Activated CD8-positive, alpha-beta memory T cell treated with anti-CD3 and anti-CD28 coated beads, Interleukin-2, amount 10 ng/mL, durations not matched to agents 7 days and 5 days (primary cell): ENCODE data around the gene MARK3. TPM values are rescaled to one million over a fixed set of nuclear protein-coding genes. Genes with fewer than 3 reads are reported as not detected.
"Not testable (repeated sequence)": the region's sequence is repeated elsewhere in the genome, so short reads cannot be mapped to it uniquely, and the experiment has no call there.

Experiments used
- ATAC-seq: fragments of 150-1000 bp; cut with Tn5 transposase; one replicate; pipeline ENCODE4 v1.10.0; 2021; ENCODE audit warnings: moderate library complexity
- CTCF ChIA-PET: fragments of 350-600 bp; sonication (Branson Sonifier 250); formaldehyde crosslinking; loops from one replicate; lab custom pipeline; 2021; ENCODE audit warnings: antibody characterized with exemption; lab: Charles Lee
- DNase-seq: peaks from one replicate; pipeline ENCODE4 v3.0.0-alpha.2; 2020
- H3K27ac Mint-ChIP-seq: one replicate; pipeline ENCODE4 v1.8.0; 2021; ENCODE audit warnings: mild to moderate bottlenecking, mixed read lengths
- H3K27me3 Mint-ChIP-seq: one replicate; pipeline ENCODE4 v1.8.0; 2021; ENCODE audit warnings: mixed read lengths
- H3K36me3 Mint-ChIP-seq: one replicate; pipeline ENCODE4 v1.8.0; 2021; ENCODE audit warnings: mild to moderate bottlenecking, mixed read lengths
- H3K4me1 Mint-ChIP-seq: one replicate; pipeline ENCODE4 v1.8.0; 2021; ENCODE audit warnings: mixed read lengths
- H3K4me3 Mint-ChIP-seq: one replicate; pipeline ENCODE4 v1.8.0; 2021; ENCODE audit warnings: mild to moderate bottlenecking, moderate library complexity, mixed read lengths
- H3K9me3 Mint-ChIP-seq: one replicate; pipeline ENCODE4 v1.8.0; 2022; ENCODE audit warnings: low read depth, mixed read lengths
- total RNA-seq, 2 experiments: library from RNA; stranded (reverse); gene quantifications; one replicate each; pipeline ENCODE4 v1.2.3, GENCODE V29; 2021

Gene MARK3
- total RNA-seq, 2 experiments from 2014 or later: 79.9 to 88.5 TPM

DNA sequence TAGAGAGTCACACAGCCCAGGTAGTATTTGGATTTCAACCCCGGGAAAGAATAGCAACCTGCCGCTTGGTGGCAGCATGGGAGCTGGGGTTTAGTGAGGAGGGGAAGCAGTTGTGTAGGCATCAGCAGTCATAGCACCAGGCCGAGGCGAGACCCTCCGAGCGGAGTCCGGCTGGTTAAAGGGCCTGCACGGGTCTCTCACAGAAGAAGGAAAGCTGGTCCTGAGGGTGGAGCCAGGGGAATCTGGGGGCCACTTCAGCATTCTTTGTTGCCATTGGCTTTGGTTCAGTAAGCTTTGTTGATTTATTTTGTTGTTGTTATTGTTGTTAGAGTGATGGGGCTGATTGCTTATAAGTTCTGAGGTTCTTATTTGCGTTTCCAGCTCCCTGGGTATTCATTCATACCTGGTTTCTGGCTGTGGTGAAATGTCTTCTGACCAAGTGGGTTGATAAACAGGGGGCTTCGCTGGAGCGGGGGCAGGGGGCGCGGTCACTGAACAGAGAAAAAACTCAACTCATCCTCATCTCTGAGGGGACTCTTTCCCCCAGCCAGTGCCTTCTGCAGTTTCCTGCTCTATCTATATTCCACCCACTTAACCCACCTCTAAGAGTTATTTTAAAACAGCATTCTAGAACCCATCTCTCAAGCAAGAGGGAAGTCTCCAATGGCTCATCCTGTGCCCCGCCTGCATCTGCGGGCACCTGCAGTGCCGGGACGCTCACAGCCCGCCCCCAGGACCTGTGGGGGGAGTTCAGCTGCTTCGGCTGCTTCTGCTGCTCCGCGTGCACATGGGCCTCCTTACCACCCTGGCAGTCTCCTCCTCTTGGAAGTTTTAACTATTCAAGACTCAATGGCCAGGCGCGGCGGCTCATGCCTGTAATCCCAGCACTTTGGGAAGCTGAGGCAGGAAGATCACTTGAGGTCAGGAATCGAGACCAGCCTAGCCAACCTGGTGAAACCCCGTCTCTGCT lies 125.8 kb downstream of the MARK3 start:
- no peaks in the 10 kb centered on the region for H3K27me3 Mint-ChIP-seq
- ATAC-seq (no peak), DNase-seq (no peak)
- no peaks in the 10 kb centered on the region for H3K4me1 Mint-ChIP-seq
- CTCF ChIA-PET: interaction anchor here (0.8 to 1.4 kb wide), 5 partner anchors 8 to 36 kb away, joined by 3 to 5 read pairs (median 3); no protein-coding TSS in a partner anchor
- no peaks in the 10 kb centered on the region for H3K9me3 Mint-ChIP-seq
- H3K4me3 Mint-ChIP-seq: no peak overlapping the region
- H3K27ac Mint-ChIP-seq: no peak overlapping the region
- H3K36me3 Mint-ChIP-seq: no peaks in the 10 kb centered on the region

DNA sequence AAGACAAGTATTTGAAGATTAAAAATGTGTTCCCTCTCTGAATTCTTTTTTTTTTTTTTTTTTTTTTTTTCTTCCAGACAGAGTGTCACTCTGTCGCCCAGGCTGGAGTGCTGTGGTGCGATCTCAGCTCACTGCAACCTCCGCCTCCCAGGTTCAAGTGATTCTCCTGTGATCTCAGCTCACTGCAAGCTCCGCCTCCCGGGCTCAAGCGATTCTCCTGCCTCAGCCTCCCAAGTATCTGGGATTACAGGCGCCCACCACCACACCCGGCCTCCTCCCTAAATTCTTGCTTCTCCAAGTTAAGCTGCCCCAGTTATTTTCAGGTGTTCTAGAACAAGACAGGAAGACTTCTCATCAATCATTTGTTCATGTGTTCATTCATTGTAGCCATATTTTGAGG lies 127.0 kb downstream of the MARK3 start:
- not testable (repeated sequence) for DNase-seq, H3K4me3 Mint-ChIP-seq, H3K27ac Mint-ChIP-seq, H3K9me3 Mint-ChIP-seq, H3K27me3 Mint-ChIP-seq, H3K36me3 Mint-ChIP-seq, H3K4me1 Mint-ChIP-seq, ATAC-seq
- CTCF ChIA-PET: interaction anchor here (1.4 kb wide), 1 partner anchor 9 kb away, joined by 3 read pairs; no protein-coding TSS in a partner anchor

DNA sequence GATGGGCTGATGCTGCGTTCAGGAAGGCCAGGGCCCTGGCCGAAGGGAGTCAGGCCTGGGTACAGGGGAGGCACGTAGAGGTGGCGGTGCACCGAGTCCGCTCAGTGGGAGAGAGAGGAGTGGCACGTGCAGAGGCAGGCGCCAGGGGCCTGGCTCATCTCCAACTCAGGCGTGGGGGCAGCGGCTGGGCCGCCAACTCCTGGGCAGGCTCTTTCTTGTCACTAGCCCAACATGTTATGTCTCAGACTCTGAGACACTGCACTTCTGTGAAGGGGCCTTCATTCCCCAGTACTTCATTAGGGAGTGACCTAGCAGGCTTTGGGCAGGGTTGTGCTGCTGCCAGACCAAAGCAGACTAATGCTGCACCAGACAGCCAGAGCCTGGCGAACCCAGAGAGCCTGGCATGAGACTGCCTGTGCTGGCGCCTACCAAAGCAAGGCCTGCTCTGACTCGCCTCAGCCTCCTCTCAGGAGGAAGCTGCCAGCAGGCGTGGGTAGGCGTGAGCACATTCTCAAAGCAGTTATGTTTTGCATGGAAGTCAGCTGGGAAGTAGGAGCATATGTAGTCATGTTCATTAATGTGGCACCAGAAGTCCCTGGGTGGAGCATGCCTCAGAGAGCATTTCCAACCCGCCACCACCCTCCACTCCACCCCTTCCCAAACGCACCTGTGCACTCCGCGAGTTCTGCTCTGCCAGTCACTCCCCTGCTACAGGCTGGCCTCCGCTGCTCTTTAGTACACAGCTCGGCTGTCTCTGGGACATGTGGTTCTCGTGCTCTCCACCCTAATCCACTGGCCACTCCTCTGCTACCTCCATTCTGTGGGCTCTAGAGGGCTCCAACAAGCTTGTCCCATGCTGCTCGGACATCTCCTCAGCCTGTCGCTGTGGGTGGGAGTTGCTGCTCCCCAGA lies 127.7 kb downstream of the MARK3 start:
- no peak overlapping the region for H3K4me3 Mint-ChIP-seq
- H3K9me3 Mint-ChIP-seq: no peaks in the 10 kb centered on the region
- H3K27ac Mint-ChIP-seq: no peak overlapping the region
- no peak for DNase-seq
- CTCF ChIA-PET: no interaction called here
- H3K36me3 Mint-ChIP-seq: no peaks in the 10 kb centered on the region
- no peaks in the 10 kb centered on the region for H3K4me1 Mint-ChIP-seq
- no peaks in the 10 kb centered on the region for H3K27me3 Mint-ChIP-seq
- no peak for ATAC-seq

DNA sequence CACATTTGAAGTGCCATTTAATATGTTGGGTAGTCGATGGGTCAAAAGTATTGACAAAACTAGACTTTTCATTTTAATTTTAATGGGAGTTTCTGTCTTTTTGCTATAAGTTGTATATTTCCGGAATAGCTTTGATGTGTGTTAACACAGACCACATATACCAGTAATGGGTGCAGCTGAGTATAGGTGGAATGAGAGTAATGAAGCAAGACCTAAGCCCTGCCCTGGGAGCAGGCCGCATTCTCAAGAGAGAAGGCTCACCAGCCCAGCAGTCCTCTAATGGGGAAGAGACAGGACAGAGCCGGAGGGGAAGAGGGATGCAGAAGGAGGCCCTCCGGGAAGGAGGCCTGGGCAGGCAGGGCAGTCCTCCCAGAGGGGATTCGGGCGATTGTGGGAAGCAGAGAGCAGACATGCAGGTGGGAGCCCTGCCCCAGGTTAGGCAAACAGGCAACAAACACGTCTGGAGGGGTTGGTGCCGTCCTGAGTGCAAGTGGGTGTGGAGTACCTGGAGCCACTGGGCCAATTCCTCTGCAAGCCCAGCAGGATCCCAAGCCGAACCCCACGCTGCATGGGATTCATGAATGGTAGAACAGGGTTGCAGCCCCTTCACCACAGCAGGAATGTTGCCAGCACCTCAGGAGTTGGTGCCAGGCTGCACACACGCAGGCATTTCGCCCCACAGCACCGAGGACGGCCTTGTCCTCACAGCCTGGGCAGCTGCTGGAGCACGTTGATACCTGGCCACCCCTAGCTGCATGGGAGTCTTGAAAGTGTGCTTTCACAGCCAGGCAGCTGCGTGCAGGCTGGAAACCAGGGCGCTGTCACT lies 129.6 kb downstream of the MARK3 start:
- H3K27me3 Mint-ChIP-seq: peaks cover 3% of the 10 kb centered on the region
- peaks cover 8% of the 10 kb centered on the region for H3K4me1 Mint-ChIP-seq
- CTCF ChIA-PET: no interaction called here
- no peaks in the 10 kb centered on the region for H3K9me3 Mint-ChIP-seq
- H3K27ac Mint-ChIP-seq: no peak overlapping the region
- ATAC-seq: no peak
- no peaks in the 10 kb centered on the region for H3K36me3 Mint-ChIP-seq
- DNase-seq: no peak
- H3K4me3 Mint-ChIP-seq: no peak overlapping the region

DNA sequence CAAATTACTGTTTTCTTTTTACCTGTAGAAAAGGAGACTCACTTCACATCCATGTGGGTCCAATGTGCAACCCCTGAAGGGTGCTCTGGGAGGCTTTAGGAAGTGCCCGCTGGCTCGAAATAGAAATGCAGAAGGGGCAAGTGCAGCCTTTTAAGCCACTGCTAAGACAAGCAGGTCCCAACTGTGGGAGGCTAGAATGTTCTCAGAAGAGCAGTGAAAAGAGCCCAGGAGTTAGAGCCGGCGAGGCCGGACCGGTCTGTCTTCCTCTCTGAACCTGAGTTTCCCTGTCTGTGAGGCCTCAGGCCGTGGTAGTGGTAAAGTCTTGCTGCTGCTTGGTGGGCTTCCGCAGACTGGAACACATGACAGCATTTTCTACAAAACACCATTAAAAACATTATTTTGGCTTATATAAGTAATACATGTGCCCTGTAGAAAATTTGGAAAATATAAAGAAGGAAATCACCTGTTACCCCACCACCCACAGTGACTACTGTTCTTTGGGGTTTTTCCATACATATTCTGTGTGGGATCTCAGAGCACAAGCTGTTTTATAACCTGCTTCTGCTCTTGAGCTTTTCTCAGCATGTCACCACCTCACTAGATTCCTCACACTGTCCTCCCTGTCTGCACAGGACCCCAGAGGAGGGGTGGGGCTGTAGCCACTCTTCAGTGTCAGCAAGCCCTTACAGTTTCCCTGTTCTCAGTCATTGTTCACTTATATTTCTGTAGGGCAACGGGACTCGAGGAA lies 131.4 kb downstream of the MARK3 start:
- Mint-ChIP-seq H3K36me3 (no peaks in the 10 kb centered on the region), H3K27ac (no peak overlapping the region), H3K27me3 (peaks cover 3% of the 10 kb centered on the region), H3K4me3 (no peak overlapping the region), H3K4me1 (peaks cover 8% of the 10 kb centered on the region), H3K9me3 (no peaks in the 10 kb centered on the region)
- CTCF ChIA-PET: interaction anchor here (2.9 to 6.3 kb wide), 3 partner anchors 24 to 35 kb away, joined by 12 to 79 read pairs (median 20); no protein-coding TSS in a partner anchor
- ATAC-seq: no peak
- DNase-seq: no peak

DNA sequence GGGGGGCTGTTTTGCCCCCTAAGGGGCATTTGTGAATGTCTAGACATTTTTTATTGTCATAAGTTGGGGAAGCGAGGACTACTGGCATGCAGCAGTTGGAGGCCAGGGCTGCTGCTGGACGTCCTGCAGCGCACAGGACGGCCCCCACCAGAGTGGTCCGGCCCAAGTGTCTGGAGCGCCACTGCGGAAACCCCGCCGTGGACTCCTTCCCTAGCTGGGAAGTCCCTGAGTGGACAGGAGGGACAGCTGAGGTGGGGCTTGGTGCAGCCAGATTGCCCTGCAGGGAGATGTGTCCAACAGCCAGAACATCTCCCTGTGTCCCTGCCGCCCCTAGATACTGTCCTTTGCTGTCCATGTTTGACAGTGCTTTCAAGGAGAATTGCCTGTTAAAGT lies 132.0 kb downstream of the MARK3 start:
- peaks cover 3% of the 10 kb centered on the region for H3K27me3 Mint-ChIP-seq
- ATAC-seq: no peak

DNA sequence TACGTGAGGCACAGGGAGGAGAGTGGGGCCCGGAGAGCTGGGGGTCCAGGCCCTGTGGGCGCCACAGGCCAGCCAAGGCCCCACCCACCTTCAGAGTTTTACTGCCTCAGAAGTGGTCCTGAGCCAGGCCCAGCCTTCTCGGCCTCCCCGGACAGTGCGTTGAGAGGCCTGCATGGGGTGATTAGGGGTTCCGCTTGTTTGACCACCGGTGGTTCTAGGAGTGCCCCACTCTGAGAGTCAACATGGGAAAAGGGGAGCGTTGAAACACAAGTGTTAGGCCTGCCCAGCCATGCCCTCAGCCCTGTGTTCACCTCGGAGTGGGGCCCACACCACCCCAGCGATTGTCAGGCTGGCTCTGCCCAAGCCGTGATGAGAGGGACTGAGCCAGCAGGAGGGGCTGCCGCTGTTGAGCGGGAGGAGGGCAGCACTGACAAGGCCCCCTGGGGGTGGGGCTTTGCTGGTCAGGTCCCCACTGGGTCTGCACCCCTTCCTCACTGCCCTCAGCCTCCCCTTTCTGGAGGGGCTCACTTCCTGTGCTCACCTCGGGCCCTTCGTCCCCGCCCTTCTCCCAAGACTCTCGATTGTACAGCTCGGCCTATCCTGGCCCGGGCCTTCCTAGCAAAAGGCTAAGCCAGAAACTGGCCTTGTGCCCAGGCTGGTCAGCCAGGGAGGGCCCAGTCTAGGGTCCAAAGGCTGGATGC lies 132.7 kb downstream of the MARK3 start:
- Mint-ChIP-seq H3K4me1 (peaks cover 8% of the 10 kb centered on the region), H3K27me3 (peaks cover 5% of the 10 kb centered on the region), H3K4me3 (no peak overlapping the region), H3K9me3 (no peaks in the 10 kb centered on the region), H3K36me3 (no peaks in the 10 kb centered on the region), H3K27ac (no peak overlapping the region)
- CTCF ChIA-PET: interaction anchor here (0.7 to 6.3 kb wide), 17 partner anchors 7 to 291 kb away, joined by 3 to 79 read pairs (median 5); partner anchors contain the start of gene TRMT61A
- ATAC-seq: no peak
- DNase-seq: no peak

More for the DNA sequence above, 132.0 kb downstream of the MARK3 start:
- no peak overlapping the region for H3K4me3 Mint-ChIP-seq
- H3K36me3 Mint-ChIP-seq: no peaks in the 10 kb centered on the region
- H3K4me1 Mint-ChIP-seq: peaks cover 8% of the 10 kb centered on the region
- no peaks in the 10 kb centered on the region for H3K9me3 Mint-ChIP-seq
- CTCF ChIA-PET: interaction anchor here (2.9 to 6.3 kb wide), 3 partner anchors 23 to 34 kb away, joined by 12 to 79 read pairs (median 20); no protein-coding TSS in a partner anchor
- no peak overlapping the region for H3K27ac Mint-ChIP-seq
- no peak for DNase-seq

DNA sequence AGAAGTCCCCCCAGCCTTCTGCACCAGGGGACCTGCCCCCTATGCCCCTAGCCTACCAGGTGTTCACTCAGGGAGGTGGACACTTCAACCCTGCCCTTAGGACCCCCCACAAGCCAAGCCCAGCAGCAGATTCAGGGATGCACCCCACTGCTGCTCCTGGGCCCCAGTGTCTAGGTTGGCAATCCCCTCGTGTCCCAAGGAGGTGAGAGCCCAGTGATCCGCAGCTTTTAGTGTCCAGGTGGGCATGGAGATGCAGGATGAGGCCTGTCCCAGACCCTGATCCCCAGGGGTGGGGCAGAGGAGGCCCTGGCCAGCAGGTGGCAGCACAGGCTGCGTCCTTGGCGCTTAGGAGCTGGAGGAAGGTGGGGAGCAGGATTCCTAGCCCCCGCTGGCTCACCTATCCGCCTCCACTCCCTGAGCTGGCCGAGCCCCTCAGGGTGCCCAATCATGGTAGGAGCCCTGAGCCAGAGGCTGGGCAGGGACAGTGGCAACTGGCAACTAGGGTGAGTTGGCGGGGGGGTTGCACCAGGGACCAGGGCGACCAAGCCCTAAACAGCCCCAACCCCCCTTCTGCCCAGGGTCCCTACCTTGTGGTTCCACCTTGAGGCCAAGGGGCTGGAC lies 133.3 kb downstream of the MARK3 start:
- peaks cover 9% of the 10 kb centered on the region for H3K27me3 Mint-ChIP-seq
- no peaks in the 10 kb centered on the region for H3K9me3 Mint-ChIP-seq
- no peaks in the 10 kb centered on the region for H3K36me3 Mint-ChIP-seq
- CTCF ChIA-PET: interaction anchor here (0.6 to 6.3 kb wide), 27 partner anchors 8 to 1345 kb away, joined by 3 to 79 read pairs (median 4); partner anchors contain the start of gene TRMT61A
- no peak overlapping the region for H3K4me3 Mint-ChIP-seq
- H3K27ac Mint-ChIP-seq: no peak overlapping the region
- H3K4me1 Mint-ChIP-seq: peaks cover 9% of the 10 kb centered on the region
- DNase-seq: peak; percentile 68
- peak; percentile 47 for ATAC-seq

DNA sequence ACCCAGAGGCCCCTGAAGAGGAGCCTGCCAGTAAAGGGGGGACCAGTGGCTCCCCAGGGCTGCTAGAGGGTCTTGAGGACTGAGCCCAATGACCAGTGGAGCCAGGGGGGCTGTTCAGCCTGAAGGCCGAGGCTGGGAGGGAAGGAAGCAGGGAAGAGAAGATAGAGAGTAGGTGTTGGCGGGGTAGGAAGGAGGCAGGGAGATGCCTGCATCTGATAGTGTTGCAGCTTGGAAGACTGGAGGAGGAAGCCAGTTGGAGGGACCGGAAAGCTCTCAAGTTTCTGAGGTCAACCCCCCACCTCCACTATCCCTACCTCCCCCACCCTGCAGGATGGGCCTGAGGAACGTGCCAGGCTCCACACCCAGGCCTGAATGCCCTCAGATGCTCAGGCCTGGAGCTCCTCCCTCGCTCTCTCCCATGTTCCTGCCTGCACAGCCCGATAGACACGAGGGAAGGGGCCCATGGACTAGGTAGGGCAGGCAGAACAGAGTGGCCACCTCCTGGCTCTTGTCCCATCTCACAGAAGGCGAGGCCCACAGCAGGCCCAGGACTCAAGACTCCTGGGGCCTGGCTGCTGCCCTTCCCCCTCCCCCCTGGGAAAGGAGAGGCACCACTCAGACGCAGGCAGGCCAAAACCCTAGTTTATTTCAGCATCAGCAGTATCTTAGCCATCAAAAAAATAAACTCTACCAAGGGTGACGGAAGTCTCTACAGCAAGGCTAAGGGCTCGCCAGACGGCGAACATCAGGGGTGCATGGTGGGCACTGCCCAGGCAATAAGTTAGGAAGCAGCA lies 134.0 kb downstream of the MARK3 start:
- Mint-ChIP-seq H3K27me3 (peaks cover 16% of the 10 kb centered on the region), H3K4me1 (peaks cover 9% of the 10 kb centered on the region), H3K27ac (no peak overlapping the region), H3K36me3 (no peaks in the 10 kb centered on the region), H3K9me3 (no peaks in the 10 kb centered on the region), H3K4me3 (no peak overlapping the region)
- ATAC-seq (no peak), DNase-seq (no peak)
- CTCF ChIA-PET: interaction anchor here (0.6 to 6.3 kb wide), 27 partner anchors 9 to 1345 kb away, joined by 3 to 79 read pairs (median 4); partner anchors contain the start of gene TRMT61A

DNA sequence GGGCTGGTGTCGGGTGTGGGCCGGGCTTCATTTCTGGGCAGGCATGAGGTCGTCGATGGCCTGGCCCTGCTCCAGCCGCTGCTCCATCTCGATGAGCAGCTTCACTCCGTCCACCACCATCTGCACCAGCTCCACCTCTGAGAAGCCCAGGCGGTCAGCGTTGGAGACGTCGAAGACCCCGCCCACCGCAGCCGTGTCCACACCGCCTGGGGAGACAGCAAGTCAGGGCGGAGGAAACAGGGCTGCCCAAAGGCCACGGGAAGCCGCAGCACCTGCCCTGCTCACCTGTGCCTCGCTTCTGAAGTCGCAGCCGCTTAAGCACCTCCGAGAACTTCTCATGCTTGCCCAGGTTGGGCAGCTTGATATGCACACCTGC lies 134.6 kb downstream of the MARK3 start:
- Mint-ChIP-seq H3K9me3 (no peaks in the 10 kb centered on the region), H3K27me3 (peaks cover 21% of the 10 kb centered on the region), H3K4me1 (peaks cover 9% of the 10 kb centered on the region), H3K36me3 (no peaks in the 10 kb centered on the region), H3K27ac (no peak overlapping the region), H3K4me3 (no peak overlapping the region)
- ATAC-seq (no peak), DNase-seq (no peak)
- CTCF ChIA-PET: interaction anchor here (1.0 to 6.3 kb wide), 5 partner anchors 8 to 34 kb away, joined by 3 to 79 read pairs (median 20); partner anchors contain the start of gene TRMT61A
